GM12878 (cell line): ENCODE data around the gene ANKRD45.

Experiments
- CEBPB ChIP-seq, 2 experiments: fragments of 150-350 bp in 1 of 2; IDR thresholded peaks; 2 replicates each; pipeline ENCODE4 v1.6.1; 2012 to 2014; ENCODE audit warnings: low read depth in 2 of 2, low read length in 2 of 2, borderline replicate concordance in 1 of 2, inconsistent platforms in 1 of 2
- FOXK2 ChIP-seq: fragments of 450-650 bp; IDR thresholded peaks from 2 replicates; pipeline ENCODE4 v1.6.1; 2017; ENCODE audit warnings: mild to moderate bottlenecking, moderate library complexity
- JUNB ChIP-seq: IDR thresholded peaks from 2 replicates; pipeline ENCODE4 v1.6.1; 2016; ENCODE audit warnings: antibody characterized with exemption, mild to moderate bottlenecking
- POLR2A ChIP-seq: IDR thresholded peaks from 2 replicates; pipeline ENCODE4 v1.6.1; 2011; ENCODE audit warnings: low read depth, mild to moderate bottlenecking, low read length
- POLR2AphosphoS5 ChIP-seq: IDR thresholded peaks from 2 replicates; pipeline ENCODE4 v1.6.1; 2011; ENCODE audit warnings: mild to moderate bottlenecking, low read length, inconsistent platforms
- RFX5 ChIP-seq: IDR thresholded peaks from 2 replicates; pipeline ENCODE4 v1.6.1; 2011; ENCODE audit warnings: low read depth, low read length, improper control_type of control experiment
- ZNF274 ChIP-seq: IDR thresholded peaks from one replicate; pipeline ENCODE4 v1.8.0; 2011; ENCODE audit not compliant: insufficient read length, insufficient read depth
- ZSCAN29 ChIP-seq: fragments of 450-650 bp; IDR thresholded peaks from 2 replicates; pipeline ENCODE4 v1.6.1; 2017; ENCODE audit warnings: mild to moderate bottlenecking, moderate library complexity
- ZZZ3 ChIP-seq: IDR thresholded peaks from 2 replicates; pipeline ENCODE4 v1.6.1; 2011; ENCODE audit warnings: low read depth; ENCODE audit not compliant: control insufficient read depth, insufficient read length
- TF ChIP-seq, protein P1 (sequence below), 3 experiments: IDR thresholded peaks in 2 of 3; conservative IDR thresholded peaks in 1 of 3; 2 replicates each; pipeline ENCODE4 v1.5.1; 2011; ENCODE audit warnings: low read depth in 3 of 3, low read length in 3 of 3, mild to moderate bottlenecking in 3 of 3, control low read depth in 2 of 3, moderate library complexity in 2 of 3, inconsistent platforms in 1 of 3, mixed read lengths in 1 of 3; ENCODE audit not compliant: control insufficient read depth in 2 of 3, insufficient read depth in 1 of 3; ENCODE audit errors: extremely low read depth in 1 of 3
- TF ChIP-seq, protein P2 (sequence below): IDR thresholded peaks from 2 replicates; pipeline ENCODE4 v1.6.1; 2011; ENCODE audit warnings: mild to moderate bottlenecking, low read depth, low read length, moderate library complexity; ENCODE audit not compliant: insufficient replicate concordance
- TF ChIP-seq, protein P3 (sequence below): IDR thresholded peaks from 2 replicates; pipeline ENCODE4 v1.6.1; 2012; ENCODE audit warnings: low read depth, low read length, improper control_type of control experiment
- TF ChIP-seq, protein P4 (sequence below): IDR thresholded peaks from 2 replicates; pipeline ENCODE4 v1.6.1; 2011; ENCODE audit warnings: low read depth, mild to moderate bottlenecking, low read length, moderate library complexity, borderline replicate concordance; ENCODE audit errors: extremely low read depth

DNA sequence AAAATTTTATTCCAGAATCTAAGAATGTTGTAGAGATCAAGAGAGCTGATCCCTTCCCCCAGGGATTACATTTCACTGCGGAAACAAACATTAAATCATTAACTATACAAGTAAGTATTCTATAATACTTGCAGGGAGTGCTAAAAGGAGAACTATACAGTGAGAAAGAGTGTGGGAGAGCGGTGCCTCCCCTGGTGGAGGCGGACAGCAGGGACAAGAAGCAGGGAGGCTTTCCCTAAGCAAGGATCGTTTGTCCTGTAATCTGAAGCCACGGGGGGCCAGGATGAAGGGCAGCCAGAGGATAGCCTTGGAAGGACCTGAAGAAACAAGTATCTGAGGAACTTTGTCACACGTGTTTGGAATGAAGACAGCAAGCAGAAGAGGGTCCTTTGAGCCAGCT is 106.8 kb downstream of the ANKRD45 start:
- TF ChIP-seq JUNB = no peak
- TF ChIP-seq, protein P1, sequence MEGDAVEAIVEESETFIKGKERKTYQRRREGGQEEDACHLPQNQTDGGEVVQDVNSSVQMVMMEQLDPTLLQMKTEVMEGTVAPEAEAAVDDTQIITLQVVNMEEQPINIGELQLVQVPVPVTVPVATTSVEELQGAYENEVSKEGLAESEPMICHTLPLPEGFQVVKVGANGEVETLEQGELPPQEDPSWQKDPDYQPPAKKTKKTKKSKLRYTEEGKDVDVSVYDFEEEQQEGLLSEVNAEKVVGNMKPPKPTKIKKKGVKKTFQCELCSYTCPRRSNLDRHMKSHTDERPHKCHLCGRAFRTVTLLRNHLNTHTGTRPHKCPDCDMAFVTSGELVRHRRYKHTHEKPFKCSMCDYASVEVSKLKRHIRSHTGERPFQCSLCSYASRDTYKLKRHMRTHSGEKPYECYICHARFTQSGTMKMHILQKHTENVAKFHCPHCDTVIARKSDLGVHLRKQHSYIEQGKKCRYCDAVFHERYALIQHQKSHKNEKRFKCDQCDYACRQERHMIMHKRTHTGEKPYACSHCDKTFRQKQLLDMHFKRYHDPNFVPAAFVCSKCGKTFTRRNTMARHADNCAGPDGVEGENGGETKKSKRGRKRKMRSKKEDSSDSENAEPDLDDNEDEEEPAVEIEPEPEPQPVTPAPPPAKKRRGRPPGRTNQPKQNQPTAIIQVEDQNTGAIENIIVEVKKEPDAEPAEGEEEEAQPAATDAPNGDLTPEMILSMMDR (IDR thresholded peaks at IDR 0.05 in 2 of 3, conservative IDR thresholded peaks at IDR 0.05 in 1 of 3; ENCODE audit: control insufficient read depth in 2 of 3, extremely low read depth in 1 of 3, insufficient read depth in 1 of 3, low read depth in 3 of 3, low read length in 3 of 3) = no peak
- TF ChIP-seq POLR2A = no peak
- TF ChIP-seq, protein P2, sequence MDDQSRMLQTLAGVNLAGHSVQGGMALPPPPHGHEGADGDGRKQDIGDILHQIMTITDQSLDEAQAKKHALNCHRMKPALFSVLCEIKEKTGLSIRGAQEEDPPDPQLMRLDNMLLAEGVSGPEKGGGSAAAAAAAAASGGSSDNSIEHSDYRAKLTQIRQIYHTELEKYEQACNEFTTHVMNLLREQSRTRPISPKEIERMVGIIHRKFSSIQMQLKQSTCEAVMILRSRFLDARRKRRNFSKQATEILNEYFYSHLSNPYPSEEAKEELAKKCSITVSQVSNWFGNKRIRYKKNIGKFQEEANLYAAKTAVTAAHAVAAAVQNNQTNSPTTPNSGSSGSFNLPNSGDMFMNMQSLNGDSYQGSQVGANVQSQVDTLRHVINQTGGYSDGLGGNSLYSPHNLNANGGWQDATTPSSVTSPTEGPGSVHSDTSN = no peak
- TF ChIP-seq, protein P3, sequence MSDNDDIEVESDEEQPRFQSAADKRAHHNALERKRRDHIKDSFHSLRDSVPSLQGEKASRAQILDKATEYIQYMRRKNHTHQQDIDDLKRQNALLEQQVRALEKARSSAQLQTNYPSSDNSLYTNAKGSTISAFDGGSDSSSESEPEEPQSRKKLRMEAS = no peak
- no peak for TF ChIP-seq FOXK2
- TF ChIP-seq ZSCAN29 = no peak
- no peak for TF ChIP-seq ZZZ3
- TF ChIP-seq POLR2AphosphoS5 = no peak
- TF ChIP-seq, protein P4, sequence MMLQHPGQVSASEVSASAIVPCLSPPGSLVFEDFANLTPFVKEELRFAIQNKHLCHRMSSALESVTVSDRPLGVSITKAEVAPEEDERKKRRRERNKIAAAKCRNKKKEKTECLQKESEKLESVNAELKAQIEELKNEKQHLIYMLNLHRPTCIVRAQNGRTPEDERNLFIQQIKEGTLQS = no peak
- no peak for TF ChIP-seq ZNF274
- no peak for TF ChIP-seq CEBPB (IDR thresholded peaks at IDR 0.05; ENCODE audit: borderline replicate concordance in 1 of 2, low read depth in 2 of 2, low read length in 2 of 2)
- TF ChIP-seq RFX5 = no peak
